ENCODE measurements around the gene WSB1. TPM values are rescaled to one million over a fixed set of nuclear protein-coding genes. Genes with fewer than 3 reads are reported as not detected.

WSB1 gene
- polyA plus RNA-seq, 1 experiment = 163 TPM

- Histone ChIP-seq H3K36me3 (ENCODE audit: control insufficient read depth, insufficient read depth, low read length) (no peaks in the 10 kb centered on the region), H3K27me3 (ENCODE audit: control insufficient read depth, insufficient read depth, low read length) (peaks cover 2% of the 10 kb centered on the region; the same call in 1 of the 2 replicates), H3K4me3 (ENCODE audit: low read depth, low read length) (no peak overlapping the region)
- CTCF ChIA-PET = interaction anchor here (0.9 to 1.3 kb wide), 2 partner anchors 13 to 344 kb away, joined by 3 to 4 read pairs; no protein-coding TSS in a partner anchor
- TF ChIP-seq, protein P1, sequence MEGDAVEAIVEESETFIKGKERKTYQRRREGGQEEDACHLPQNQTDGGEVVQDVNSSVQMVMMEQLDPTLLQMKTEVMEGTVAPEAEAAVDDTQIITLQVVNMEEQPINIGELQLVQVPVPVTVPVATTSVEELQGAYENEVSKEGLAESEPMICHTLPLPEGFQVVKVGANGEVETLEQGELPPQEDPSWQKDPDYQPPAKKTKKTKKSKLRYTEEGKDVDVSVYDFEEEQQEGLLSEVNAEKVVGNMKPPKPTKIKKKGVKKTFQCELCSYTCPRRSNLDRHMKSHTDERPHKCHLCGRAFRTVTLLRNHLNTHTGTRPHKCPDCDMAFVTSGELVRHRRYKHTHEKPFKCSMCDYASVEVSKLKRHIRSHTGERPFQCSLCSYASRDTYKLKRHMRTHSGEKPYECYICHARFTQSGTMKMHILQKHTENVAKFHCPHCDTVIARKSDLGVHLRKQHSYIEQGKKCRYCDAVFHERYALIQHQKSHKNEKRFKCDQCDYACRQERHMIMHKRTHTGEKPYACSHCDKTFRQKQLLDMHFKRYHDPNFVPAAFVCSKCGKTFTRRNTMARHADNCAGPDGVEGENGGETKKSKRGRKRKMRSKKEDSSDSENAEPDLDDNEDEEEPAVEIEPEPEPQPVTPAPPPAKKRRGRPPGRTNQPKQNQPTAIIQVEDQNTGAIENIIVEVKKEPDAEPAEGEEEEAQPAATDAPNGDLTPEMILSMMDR (IDR thresholded peaks at IDR 0.05; ENCODE audit: insufficient read depth, low read depth, low read length) = no peak
- POLR2A ChIA-PET = no interaction called here
- no peak for DNase-seq (ENCODE audit: low read depth)
Measured at GRCh38 chr17:27259356-27259755, 34.6 kb upstream of the WSB1 start.

GRCh38 chr17:27263386-27263785, 30.5 kb upstream of the WSB1 start:
- H3K36me3 ChIP-seq (ENCODE audit: control insufficient read depth, insufficient read depth, low read length) = no peaks in the 10 kb centered on the region
- TF ChIP-seq, protein P1 (IDR thresholded peaks at IDR 0.05; ENCODE audit: insufficient read depth, low read depth, low read length) = no peak
- no peak for DNase-seq (ENCODE audit: low read depth)
- H3K27me3 ChIP-seq (ENCODE audit: control insufficient read depth, insufficient read depth, low read length) = peaks cover 3% of the 10 kb centered on the region; the same call in 1 of the 2 replicates
- no peak overlapping the region for H3K4me3 ChIP-seq (ENCODE audit: low read depth, low read length)
- POLR2A ChIA-PET = no interaction called here
- CTCF ChIA-PET = interaction anchor here (0.8 to 1.0 kb wide), 2 partner anchors 16 to 17 kb away, joined by 3 to 4 read pairs; no protein-coding TSS in a partner anchor

- ChIA-PET POLR2A (no interaction called here), CTCF (interaction anchor here (1.0 kb wide), 1 partner anchor 15 kb away, joined by 4 read pairs; no protein-coding TSS in a partner anchor)
- no peak for DNase-seq (ENCODE audit: low read depth)
- peaks cover 6% of the 10 kb centered on the region for H3K27me3 ChIP-seq (ENCODE audit: control insufficient read depth, insufficient read depth, low read length)
- H3K36me3 ChIP-seq (ENCODE audit: control insufficient read depth, insufficient read depth, low read length) = no peaks in the 10 kb centered on the region
- TF ChIP-seq, protein P1 (IDR thresholded peaks at IDR 0.05; ENCODE audit: insufficient read depth, low read depth, low read length) = no peak
- H3K4me3 ChIP-seq (ENCODE audit: low read depth, low read length) = no peak overlapping the region
Measured at GRCh38 chr17:27264068-27264812, 29.7 kb upstream of the WSB1 start.

- ChIA-PET POLR2A (no interaction called here), CTCF (interaction anchor here (0.6 to 0.7 kb wide), 2 partner anchors 173 to 192 kb away, joined by 3 to 5 read pairs; no protein-coding TSS in a partner anchor)
- Histone ChIP-seq H3K4me3 (ENCODE audit: low read depth, low read length) (no peak overlapping the region), H3K27me3 (ENCODE audit: control insufficient read depth, insufficient read depth, low read length) (peaks cover 8% of the 10 kb centered on the region), H3K36me3 (ENCODE audit: control insufficient read depth, insufficient read depth, low read length) (no peaks in the 10 kb centered on the region)
- DNase-seq (ENCODE audit: low read depth) = no peak
- TF ChIP-seq, protein P1 (IDR thresholded peaks at IDR 0.05; ENCODE audit: insufficient read depth, low read depth, low read length) = no peak
Measured at GRCh38 chr17:27265333-27265732, 28.6 kb upstream of the WSB1 start.

DNA sequence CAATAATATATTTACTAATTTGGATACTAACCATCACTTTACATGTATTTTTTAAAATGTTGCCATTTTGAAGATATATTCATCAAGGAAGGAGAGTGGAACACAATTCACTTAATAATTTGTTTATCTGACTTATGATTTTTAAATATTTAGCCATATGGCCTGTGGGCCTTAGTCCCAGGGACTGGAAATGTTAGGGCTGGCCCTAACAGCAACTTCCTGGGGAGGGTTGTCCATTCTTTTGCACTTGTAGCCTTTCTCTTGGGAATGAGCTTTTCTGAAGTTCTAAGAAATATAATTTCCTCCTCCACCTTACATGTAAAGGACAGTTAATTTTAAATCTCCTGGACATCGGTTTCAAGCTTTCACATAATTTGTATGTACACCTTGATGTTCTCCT, 27.7 kb upstream of the WSB1 start:
- Histone ChIP-seq H3K4me3 (ENCODE audit: low read depth, low read length) (no peak overlapping the region), H3K27me3 (ENCODE audit: control insufficient read depth, insufficient read depth, low read length) (peaks cover 8% of the 10 kb centered on the region), H3K36me3 (ENCODE audit: control insufficient read depth, insufficient read depth, low read length) (no peaks in the 10 kb centered on the region)
- CTCF ChIA-PET = no interaction called here
- TF ChIP-seq, protein P1 (IDR thresholded peaks at IDR 0.05; ENCODE audit: insufficient read depth, low read depth, low read length) = no peak
- POLR2A ChIA-PET = no interaction called here
- no peak for DNase-seq (ENCODE audit: low read depth)

All from BJ (cell line).